Medulla oblongata (tissue), 1 donor: ENCODE data around the gene CT45A9.
"Not testable (repeated sequence)": the region's sequence is repeated elsewhere in the genome, so short reads cannot be mapped to it uniquely, and the experiment has no call there.

ENCODE experiments used
- DNase-seq: peaks from one replicate; pipeline ENCODE4 v3.0.0-alpha.2; 2015; ENCODE audit errors: extremely low spot score

CT45A9 gene, protein sequence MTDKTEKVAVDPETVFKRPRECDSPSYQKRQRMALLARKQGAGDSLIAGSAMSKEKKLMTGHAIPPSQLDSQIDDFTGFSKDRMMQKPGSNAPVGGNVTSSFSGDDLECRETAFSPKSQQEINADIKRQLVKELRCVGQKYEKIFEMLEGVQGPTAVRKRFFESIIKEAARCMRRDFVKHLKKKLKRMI

DNA sequence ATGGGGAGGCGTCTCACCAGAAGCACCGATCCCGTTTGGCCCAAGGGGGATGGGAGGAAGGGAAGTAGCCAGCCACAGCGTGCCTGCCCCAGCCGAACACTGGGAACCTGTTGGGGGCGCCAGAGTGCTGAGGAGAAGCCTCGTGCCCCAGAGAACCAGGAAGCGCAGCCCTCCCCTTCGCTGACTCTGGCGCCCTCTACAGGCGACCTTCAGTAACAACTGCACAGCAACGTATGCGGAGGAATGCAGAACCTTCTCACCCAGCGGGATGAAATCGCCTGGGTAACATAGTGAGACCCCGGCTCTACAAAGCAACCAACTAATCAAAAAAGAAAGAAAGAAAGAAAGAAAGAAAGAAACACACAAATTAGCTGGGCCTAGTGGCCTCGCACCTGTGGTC is at the start of gene CT45A9:
Gene CT45A9 (minus strand): TSS at position 101 of the 400 bp plus-strand sequence. CDS start 3,751 bp downstream, outside the sequence.
- not testable (repeated sequence) for DNase-seq

DNA sequence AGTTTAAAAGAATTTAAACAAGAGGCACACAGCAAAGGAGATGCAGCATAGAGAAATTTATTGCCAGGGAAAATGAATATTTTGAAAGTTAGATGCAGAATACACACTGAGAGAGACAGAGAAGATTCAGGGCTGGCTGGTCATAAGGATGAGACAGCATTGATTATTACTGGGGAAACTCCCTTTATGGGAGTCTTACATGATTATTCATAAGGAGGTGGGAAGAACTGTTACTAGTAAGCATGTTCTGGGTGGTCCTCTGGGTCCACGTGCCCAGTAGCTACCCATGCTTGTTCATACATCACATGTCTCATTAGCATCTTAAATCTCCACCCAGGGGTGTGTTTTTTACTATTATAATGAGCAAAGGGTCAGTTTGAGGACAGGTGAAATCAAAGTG is 48.9 kb upstream of the CT45A9 start:
- DNase-seq: not testable (repeated sequence)

DNA sequence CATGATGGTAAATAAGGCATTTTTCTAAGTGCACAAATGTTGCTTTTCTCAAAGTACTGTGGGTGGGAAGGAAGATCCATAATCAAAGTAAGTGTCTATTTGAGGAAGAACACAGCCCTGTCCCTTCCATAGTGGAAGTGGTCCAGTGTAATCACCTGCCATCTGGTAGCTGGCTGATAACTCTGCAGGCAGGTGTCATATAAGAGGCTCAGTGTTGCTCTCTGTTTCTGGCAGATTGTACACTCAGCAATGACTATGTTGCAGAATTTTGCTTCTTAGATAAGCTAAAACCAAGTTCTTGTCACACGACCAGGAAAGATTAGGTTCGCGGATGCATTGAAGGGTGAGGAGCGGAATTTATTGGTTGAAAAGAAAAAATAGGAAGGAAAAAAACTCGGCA is 42.8 kb upstream of the CT45A9 start:
- no peak for DNase-seq

DNA sequence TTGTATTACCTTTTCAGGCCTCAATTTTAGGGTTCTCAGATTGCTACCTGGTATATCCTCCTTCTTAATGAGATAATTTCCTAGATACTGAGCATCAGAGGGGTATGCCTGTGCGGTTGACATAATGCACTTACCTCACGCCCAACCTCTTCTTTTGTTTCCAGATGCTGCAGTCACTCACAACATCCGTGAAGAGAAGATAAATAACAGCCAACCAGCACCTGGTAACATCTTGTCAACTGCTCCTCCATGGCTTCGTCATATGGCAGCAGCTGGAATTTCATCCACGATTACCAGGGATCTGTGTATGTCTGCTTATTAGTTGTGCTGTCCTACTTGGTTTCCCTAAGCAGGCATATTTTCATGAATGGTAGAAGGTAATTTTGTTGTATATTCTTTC is 38.6 kb upstream of the CT45A9 start:
- no peak for DNase-seq

DNA sequence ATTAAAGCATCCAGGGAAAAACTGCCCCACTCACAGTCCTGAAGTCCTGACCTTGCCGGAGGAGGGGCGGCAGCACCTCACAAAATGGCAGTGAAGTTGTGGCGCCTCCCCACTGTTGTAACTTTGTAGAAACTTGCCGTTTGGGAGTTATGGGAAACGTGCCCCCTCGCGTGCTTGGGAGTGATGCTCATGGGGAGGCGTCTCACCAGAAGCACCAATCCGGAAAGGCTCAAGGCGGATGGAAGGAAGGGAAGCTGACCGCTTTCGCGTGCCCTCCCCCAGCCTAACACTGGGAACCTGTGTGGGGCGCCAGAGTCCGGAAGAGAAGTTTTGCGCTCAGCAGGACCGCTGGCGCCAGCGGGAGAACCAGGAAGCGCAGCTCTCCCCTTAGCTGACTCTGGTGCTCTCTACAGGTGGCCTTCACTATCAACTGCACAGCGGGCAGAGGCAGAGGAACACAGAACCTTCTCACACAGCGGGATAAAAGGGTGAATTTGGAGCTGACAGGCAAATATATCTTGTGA is 21.7 kb upstream of the CT45A9 start, which contains the start of the genes CT45A10 and SAGE1:
Gene CT45A10 (minus strand): TSS at position 151 of the 524 bp plus-strand sequence. CDS start 8,100 bp downstream, outside the sequence.
Gene SAGE1 (plus strand): TSS at position 423 of the 524 bp plus-strand sequence. CDS start 2,527 bp downstream, outside the sequence.
- no peak for DNase-seq

DNA sequence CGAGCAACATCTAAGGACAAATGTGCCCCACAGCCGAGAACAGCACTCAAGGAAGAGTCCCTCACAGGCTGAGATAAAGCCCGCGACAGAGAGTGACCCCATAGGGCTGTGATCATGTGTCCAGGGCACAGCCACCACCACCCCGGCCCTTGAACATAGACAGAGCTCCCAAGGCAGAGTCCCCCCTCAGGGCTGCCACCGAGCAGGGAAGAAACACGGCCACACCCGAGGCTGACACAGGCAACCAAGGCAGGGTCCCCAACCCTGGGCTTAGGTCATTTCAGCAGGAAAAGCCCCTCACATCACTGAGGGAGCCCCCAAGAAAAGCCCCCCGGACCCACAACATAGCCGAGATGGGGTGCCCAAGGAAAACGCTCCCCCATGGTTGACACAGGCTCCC is 21.2 kb upstream of the CT45A9 start:
- no peak for DNase-seq

DNA sequence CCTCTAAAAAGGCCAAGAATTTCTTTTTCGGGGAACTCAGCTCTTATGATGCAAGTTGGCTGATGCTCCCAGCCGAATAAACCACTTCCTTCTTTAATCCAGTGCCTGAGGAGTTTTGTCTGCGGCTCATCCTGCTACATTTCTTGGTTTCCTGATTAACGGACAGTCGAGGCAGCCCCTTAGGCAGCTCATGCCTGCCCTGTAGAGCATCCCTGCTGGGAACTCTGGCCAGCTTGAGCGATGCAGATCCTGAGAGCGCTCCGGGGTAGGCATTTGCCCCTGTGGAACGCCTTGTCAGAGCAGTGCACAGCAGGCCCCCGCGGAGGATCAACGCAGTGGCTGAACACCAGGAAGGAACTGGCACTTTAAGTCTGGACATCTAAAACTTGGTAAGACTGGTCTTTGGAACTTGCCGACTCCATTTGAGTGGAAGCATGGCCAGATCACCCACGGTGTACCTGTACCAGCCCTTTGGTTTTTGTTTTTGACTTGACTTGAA is 18.5 kb upstream of the CT45A9 start:
- no peak for DNase-seq

DNA sequence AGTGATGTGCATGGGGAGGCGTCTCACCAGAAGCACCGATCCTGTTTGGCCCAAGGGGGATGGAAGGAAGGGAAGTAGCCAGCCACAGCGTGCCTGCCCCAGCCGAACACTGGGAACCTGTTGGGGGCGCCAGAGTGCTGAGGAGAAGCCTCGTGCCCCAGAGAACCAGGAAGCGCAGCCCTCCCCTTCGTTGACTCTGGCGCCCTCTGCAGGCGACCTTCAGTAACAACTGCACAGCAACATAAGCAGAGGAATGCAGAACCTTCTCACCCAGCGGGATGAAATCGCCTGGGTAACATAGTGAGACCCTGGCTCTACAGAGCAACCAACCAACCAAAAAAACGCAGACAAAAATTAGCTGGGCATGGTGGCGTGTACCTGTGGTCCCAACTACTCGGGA is 17.4 kb upstream of the CT45A9 start:
- DNase-seq: not testable (repeated sequence)

DNA sequence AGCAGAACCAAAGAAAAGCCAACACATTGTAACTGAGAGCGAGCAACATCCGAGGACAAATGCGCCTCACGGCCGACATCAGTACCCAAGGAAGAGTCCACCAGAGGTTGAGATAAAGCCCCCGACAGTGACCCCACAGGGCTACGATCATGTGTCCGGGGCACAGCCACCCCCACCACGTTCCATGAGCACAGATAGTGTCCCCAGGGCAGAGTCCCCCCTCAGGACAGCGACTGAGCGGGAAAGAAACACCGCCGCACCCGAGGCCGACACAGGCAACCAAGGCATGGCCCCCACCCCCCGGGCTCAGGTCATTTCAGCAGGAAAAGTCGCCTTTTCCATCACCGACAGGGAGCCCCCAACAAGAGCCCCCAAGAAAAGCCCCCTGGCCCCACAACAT is 16.6 kb upstream of the CT45A9 start:
- DNase-seq: not testable (repeated sequence)

DNA sequence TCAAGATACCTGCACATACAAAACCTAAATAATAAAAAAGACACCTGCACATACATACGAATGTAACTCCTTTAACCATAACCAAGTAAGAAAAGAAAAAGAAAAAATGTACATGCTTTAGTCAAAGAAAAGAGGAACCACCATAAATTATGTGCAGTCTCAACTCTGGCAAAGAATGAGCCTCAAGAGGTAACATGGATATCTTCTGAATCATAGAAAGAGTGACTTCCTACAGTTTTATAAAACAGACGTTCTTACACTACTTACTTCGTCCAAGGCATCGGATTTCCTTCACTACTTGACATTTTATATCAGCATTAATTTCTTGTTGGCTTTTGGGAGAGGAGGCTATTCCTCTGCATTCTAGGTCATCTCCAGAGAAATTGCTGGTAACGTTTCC is 11.1 kb upstream of the CT45A9 start:
- DNase-seq: not testable (repeated sequence)

DNA sequence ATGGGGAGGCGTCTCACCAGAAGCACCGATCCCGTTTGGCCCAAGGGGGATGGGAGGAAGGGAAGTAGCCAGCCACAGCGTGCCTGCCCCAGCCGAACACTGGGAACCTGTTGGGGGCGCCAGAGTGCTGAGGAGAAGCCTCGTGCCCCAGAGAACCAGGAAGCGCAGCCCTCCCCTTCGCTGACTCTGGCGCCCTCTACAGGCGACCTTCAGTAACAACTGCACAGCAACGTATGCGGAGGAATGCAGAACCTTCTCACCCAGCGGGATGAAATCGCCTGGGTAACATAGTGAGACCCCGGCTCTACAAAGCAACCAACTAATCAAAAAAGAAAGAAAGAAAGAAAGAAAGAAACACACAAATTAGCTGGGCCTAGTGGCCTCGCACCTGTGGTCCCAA is 17.2 kb downstream of the CT45A9 start, which contains the start of gene CT45A8:
Gene CT45A8 (minus strand): TSS at position 101 of the 400 bp plus-strand sequence. CDS start 3,755 bp downstream, outside the sequence.
- DNase-seq: not testable (repeated sequence)

DNA sequence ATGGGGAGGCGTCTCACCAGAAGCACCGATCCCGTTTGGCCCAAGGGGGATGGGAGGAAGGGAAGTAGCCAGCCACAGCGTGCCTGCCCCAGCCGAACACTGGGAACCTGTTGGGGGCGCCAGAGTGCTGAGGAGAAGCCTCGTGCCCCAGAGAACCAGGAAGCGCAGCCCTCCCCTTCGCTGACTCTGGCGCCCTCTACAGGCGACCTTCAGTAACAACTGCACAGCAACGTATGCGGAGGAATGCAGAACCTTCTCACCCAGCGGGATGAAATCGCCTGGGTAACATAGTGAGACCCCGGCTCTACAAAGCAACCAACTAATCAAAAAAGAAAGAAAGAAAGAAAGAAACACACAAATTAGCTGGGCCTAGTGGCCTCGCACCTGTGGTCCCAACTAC is 34.4 kb downstream of the CT45A9 start, which contains the start of gene CT45A7:
Gene CT45A7 (minus strand): TSS at position 101 of the 400 bp plus-strand sequence. CDS start 3,747 bp downstream, outside the sequence.
- not testable (repeated sequence) for DNase-seq

DNA sequence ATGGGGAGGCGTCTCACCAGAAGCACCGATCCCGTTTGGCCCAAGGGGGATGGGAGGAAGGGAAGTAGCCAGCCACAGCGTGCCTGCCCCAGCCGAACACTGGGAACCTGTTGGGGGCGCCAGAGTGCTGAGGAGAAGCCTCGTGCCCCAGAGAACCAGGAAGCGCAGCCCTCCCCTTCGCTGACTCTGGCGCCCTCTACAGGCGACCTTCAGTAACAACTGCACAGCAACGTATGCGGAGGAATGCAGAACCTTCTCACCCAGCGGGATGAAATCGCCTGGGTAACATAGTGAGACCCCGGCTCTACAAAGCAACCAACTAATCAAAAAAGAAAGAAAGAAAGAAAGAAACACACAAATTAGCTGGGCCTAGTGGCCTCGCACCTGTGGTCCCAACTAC is 51.7 kb downstream of the CT45A9 start, which contains the start of gene CT45A2:
Gene CT45A2 (minus strand): TSS at position 101 of the 400 bp plus-strand sequence. CDS start 3,747 bp downstream, outside the sequence.
- not testable (repeated sequence) for DNase-seq
